ENCODE results near the gene BCAS3.

The BCAS3 gene

DNA sequence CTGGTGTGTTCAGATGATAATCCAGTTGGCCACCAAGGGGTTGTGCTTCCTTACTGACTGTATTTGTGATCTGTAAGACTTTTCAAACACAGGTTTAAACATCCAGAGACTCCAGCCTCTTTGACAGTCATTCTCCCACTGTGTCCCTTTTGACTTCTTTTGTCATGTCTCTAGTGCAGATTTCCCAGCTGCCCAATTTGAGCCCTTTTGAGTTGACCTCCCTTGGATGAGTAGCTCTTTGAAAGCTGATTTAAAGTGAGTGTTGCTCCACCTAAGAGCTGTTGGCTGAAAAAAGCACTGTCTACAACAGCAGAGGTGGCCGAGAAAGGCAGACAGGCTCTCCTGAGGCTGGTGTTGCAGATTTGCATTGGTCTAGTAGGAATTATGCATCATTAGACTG, 533.6 kb downstream of the BCAS3 start:
- DNase-seq, result no peak

DNA sequence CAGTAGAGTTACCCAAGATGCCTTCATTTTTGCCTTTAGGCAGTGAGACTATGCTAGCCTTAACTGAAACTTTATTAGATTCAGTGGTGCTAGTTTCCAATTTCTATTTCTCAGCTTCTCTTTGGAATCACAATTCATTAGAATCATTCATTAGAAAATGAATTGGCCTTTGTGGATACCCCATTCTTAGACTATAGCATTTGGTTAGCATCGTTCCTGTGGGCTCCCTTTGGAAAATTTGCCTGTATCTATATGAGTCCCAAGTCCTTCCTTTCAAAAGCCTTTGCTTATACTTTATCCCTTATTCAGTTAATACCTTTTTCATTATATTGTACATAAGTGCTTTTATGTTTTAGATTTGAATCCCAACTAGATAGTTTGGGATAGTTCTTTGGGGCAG, 535.0 kb downstream of the BCAS3 start:
- no peak for DNase-seq

DNA sequence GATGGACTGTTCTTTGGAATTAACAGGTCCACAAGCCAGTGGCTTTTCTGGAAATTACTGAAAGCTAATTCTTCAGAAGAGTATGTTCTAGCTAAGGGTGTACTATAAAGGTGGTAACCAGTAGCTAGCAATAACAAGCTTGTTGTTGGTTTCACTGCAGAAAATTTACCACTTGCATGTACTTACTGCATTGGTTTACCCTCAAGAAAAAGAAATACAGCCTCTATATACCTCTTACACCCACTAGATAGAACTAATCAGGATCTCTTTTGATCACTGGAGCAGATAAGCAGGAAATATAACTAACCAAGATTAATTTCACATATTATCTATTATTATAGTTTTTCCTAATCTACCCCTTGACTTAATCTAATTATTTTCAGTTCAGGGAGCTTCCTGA, 537.1 kb downstream of the BCAS3 start:
- no peak for DNase-seq

DNA sequence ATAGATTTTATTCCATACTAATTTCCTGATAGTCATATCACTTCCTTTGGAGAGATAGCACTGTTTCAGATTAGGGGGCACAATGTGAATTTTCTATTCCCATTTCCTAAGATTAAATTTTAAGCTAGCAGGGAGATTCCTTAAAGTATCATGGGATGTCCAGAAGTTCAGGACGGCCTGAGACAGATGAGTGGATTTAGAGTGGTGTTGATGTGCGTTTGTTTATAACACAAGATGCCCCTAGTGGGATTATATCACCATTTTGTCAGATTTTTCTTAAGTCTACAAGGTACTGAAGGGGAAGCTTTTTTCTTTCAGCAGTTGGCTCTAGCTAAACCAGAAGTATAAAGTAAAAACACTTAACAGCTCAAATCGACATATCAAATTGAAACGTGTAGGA, 538.4 kb downstream of the BCAS3 start:
- DNase-seq, result no peak

DNA sequence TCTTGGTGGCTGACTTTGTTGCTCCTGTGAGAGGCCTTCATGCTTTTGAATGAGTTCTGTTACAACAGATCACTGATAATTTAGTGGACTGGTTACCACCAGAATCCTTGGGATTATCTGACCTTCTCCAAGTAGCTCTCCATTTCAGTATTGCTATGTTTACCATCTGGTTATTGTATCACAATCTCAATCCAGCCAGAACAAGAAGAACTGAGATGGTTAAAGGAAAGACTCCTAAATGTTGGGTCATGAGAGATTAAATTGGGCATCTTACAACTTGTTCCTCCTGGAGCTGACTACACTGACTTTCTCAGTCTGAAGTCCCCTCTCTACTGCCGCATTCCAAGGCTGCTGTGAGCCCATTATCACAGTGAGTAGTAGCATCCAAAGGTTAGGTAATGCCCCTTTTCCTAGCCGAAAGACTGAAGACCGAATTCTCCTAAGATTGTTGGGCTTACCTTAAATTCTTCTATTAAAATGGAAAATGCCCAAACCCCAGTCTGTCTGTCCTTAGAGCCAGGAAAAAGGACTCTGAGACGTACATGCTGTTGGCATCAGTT, 540.3 kb downstream of the BCAS3 start:
- no peak for DNase-seq

DNA sequence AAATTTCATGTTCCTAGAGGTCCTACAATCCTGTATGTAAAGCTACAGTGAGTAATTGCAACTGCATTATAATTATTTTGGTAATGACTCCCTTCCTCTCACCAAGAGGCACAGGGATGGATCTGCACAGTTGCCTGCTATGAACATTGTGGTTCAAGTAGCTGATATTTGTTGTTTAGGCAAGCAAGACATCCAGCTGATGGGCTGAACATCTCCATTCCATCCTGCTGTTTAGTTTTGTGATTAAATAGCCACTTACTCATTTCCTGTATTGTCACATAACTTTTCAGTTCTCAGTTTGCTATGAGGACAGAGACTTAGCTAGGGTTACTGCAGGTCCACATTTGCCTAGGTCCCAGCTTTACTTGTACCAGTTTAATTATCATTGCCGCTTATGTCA, 540.8 kb downstream of the BCAS3 start:
- DNase-seq, result no peak

DNA sequence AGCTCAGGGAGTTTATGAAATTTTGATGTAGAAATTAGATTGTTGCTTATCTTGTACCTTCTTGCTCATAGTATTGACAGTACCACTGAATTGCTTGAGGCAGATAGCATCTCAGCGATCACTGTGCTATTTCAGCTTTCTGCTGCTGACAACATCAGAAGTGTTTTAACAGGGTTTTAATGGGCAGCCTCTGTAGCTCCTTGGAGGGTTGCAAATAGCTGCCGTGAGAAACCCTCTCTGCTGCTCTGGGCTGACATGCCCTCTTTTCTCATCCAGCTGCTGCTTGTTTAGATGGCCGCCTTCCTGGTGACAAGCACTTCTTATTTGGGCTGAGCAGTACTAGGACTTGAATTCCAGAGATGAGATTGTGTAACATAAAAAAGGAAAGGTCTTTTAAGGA, 541.8 kb downstream of the BCAS3 start:
- DNase-seq, result no peak

DNA sequence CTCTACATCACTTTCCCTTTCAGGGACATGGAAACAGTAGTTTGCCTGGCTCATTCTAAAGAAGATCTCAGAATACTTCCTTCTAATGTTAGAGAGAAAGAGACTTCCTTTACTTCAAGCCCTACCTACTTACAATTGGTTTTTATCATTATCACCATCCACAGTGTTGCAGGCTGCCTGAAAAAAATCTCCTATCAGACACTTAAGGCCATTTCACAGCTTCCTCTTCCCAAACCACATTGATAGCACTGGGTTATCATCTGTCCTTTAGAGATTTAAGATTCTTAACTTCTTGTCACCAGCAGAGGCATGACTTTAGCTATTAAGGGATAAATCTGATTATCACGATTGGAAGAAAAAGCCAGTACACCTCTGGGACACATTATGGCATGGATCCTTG, 543.5 kb downstream of the BCAS3 start:
- DNase-seq, result no peak

DNA sequence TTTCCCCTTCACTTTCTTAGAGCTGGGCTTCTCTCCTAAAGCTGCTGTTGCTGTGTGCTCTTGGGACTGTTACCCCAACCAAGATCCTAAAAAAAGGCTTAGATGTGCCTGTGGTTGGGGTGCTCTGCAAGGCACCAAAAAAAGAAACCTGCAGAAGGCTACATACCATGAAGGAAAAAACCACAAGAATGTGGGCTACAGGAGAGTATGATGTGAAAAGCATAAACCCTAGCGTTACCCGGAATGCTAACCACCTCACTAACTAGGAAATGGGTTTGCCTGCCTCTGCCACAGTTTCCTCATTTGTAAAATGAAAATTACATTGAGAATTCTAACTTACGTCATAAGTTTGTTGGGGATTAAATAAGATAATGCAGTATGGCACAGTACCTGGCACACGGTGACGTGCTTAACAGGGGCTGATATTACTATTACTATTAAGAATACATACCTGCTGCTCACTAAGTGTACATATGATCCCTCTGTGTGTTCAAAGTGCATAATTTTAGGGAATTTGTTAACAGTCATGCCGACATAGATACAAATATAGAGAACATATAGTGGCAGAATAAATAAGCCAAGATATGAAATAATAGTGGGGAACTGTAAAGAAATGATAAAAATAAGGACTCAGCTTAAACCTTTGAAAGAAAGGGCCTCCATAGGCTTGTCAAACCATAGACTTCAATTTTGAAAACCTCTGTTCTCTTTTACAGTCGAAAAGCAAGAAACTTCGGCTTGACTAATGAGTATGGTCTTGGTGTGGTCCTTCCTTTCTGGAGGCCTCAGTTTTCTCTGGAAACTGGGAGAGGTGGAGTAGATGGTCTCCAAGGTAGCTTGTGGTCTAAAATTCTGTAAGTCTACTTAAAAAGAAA, 544.2 kb downstream of the BCAS3 start:
- no peak for DNase-seq

DNA sequence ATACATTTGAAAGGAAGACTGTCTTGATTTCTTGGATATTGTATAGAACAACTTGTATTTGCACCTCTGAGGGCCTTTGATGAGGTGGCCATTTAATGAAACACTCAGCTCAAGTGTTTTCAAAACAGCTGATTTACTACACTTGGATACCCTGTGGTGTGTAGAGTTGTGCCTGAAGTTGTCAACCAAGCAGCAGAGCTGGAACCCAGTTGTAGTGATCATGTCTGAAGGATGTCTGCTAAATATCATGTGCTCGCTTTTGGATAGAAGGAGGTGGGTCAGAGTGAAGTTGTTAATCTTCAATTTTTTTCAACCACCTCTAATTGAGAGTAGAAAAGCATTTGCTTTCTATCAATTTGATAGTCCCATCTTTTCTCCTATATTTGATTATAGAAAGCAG, 546.1 kb downstream of the BCAS3 start:
- DNase-seq, result no peak

DNA sequence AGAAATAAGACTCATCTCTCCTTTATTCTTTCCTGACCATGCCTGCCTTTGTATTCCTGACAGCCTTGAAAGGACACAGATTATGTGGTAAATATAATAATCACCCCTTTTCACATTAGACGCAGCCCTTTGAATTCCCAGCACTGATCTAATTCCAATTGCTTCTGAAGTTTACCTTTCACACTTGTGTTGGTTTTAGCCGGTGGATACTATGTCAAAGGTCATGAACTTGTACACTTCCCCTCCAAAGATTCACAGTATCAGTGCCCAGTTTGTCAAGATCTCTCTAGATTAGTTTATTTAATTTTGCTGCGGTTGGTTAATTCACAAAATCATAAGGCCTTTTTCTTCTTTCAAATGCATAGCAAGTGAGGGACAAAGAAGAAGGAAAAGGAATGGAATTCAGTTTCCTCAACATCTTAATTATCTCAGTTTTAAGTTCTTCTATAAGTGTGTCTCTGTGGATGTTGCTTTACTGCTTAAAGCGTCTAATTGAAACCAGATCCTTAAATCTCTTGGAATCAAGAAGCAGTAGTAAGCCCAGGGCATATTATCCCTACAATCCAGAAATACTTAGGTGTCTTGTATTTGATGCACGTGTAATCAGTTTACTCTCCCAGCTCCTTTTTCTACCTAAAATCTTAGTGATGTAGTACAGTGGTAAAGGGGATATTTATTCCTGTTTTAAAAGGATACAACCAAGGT, 547.7 kb downstream of the BCAS3 start:
- DNase-seq, result no peak

DNA sequence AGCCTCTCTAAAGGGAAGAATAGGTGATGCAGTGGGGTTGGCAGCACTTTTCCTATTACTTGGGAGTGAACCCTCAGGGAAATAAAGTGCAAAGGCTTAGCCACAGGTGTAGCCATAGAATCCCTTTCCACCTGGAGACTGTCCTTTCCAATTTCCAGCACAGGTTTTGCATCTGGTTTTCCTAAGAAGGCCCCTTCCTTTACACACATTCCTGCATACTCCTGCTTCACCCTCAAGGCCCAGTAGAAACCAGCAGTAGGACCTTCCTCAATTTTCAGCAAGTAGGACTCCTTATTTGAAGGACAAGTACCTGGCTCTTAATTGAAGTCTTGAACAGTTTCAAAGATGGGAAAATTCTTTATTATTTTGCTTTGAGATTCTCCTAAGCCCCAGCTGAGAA, 550.2 kb downstream of the BCAS3 start:
- DNase-seq, result no peak

DNA sequence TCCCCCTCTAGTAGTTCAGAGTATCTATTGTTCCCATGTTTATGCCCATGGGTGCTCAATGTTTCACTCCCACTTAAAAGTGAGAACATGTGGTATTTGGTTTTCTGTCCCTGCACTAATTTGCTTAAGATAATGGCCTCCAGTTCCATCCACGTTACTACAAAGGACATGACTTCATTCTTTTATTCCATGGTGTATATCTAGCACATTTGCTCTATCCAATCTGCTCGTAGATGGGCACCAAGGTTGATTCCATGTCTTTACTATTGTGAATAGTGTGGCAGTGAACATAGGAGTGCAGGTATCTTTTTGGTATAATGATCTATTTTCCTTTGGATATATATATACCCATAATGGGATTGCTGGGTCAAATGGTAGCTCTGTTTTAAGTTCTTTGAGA, 552.8 kb downstream of the BCAS3 start:
- DNase-seq, result no peak

DNA sequence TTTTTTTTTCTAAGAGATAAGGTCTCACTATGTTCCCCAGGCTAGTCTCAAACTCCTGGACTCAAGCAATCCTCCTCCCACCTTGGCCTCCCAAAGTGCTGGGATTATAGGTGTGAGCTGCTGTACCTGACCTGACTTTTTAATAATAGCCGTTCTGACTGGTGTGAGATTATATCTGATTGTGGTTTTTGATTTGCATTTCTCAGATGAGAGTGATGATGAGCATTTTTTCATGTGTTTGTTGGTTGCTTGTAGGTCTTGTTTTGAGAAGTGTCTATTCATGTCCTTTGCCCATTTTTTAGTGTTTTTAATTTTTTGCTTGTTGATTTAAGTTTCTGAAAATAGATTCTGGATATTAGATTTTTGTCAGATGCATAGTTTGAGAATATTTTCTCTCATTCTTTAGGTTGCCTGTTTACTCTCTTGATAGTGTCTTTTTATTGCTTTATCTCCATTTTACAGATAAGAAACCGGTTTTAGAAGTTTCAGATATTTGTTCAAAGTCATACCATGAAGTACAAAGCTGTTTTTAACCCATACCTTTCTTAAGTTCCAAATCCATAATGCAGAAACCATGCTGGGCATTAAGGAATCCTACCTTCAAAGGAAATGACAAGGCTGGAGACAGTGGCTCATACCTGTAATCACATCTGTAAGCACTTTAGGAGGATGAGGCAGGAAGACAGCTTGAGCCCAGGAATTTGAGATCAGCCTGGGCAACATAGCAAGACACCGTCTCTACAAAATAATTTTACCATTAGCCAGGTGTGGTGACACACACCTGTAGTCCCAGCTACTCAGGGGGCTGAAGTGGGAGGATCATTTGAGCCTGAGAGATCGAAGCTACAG, 553.5 kb downstream of the BCAS3 start:
- DNase-seq, result no peak

DNA sequence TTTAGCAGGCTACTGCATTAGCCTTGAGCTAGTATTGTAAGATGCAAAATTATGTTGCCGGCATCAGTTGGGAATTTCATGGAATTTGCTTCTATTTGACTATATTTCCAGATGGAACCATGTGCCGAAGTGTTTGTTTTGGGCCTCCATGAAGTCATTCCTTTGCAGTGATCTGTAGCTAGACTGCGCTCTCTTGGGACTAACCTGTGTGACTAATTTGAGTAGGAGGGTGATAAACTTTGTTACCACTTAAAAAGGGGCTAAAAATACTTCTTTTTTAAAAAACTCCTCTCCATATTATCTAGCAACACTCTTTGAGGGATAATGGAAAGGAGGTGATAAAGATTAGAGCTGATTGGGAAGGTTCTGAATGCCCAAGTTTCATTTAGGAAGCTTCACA, 555.2 kb downstream of the BCAS3 start:
- no peak for DNase-seq

DNA sequence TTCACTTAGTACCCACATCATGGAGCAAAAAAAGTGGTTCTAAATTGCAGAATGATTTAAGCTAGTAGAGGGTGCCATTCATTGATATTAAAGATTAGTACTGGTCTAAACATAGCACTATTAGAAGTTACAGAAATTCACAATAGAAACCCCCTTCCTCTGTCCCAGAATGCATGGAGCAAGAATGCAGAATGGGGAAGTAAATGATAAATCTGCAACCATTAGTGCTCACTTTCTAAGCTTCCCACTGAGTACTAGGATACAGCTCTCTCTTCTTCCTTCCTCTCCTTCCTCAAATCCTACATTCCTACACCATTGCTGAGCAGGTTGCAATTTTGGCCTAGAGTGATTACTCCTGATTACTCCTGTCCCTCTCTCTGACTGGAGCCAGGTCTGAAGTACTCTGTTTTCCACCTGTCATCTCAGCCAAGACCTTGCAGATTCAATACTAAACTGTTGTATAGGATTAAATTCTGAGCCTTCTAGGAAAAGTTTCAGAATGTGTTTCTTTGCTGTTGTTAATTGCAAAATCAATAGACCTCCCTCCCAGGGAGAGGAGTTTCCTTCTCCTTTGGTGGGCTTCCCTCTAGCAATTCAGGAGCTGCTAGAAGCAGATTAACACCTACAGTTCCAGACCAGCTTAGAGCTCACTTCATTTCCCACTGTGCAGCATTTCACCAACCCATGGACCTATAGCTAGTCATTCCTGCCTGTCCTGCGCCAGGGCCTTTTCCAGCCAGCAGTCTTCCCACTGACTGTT, 556.5 kb downstream of the BCAS3 start:
- DNase-seq, result no peak

DNA sequence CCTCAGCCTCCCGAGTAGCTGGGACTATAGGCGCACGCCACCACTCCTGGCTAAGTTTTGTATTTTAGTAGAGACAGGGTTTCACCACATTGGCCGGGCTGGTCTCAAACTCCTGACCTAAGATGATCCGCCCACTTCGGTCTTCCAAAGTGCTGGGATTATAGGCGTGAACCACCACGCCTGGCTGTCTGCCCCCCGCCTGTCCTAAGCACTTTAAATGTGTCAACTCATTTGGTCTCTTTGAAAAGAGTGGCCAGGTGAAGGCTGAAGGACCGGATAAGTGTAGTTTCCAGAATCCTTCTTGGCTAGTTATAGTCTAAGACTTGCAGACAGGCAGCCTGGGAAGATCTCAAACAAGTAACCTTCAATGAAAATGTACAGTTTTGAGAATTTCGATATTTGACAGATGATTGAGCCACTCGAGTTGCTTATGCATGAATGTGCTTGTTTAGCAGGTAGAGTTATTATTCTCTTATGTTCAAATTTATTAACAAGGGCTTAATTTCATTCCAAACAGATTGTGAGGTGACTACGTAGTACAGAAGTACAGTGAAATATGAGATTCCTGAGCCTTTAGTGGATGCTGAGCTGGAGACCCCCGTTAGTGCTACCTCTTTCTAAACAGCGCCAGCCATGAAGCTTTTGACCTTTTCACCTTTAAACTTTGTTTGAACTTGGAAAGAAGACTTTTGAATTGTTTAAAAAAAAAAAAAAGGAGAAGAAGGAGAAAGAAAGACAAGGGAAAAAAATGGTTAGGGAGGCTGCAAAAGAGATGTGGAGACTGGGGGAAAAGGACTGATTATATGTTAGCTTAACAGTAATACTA, 557.6 kb downstream of the BCAS3 start:
- peak; percentile 57 for DNase-seq

DNA sequence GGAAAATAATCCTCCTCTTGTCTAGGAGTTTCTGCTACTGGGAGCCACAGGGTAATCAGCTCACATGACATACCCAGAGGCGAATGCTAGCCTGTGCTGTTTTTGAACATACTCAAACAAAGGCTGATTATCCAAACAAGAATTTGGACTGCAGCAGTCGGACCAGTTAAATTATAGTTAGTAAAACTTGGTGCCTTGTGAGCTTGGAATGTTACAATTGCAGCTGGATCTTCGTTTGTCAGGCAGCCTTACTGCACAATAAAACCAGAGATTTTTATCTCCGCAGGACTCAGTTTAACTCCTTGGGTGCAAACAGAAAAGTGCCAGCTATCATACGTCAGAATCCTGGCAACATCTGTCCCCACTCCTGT, 558.2 kb downstream of the BCAS3 start:
- no peak for DNase-seq

DNA sequence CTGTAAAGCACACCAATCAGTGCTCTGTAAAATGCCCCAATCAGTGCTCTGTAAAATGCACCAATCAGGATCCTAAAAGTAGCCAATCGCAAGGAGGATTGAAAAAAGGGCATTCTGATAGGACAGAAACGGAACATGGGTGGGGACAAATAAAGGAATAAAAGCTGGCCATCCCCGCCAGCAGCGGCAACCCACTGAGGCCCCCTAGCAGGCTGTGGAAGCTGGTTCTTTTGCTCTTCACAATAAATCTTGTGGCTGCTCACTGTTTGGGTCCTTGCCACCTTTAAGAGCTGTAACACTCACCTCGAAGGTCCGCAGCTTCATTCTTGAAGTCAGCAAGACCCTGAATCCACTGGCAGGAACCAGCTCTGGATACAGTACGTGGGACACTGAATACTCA, 559.6 kb downstream of the BCAS3 start:
- no peak for DNase-seq

DNA sequence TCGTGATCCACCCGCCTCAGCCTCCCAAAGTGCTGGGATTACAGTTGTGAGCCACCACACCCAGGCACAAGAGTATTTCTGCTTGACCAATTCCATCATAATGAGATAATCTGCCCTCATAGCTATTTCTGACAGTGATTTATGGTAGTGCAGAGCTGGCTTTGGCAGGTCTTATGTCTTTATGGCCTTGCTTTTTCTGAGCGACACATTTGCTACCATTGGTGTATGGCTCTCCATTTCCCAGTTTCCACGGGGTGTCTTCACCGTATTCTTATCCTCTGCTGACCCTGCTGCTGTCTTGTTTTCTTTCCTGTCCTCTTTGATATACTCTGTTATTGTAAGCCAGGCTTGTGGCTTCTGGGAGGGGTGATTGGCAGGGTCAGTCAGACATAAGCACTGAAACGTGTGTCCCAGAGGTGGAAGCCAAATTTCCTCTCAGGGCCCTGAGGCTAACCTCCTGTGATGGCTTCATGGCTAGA, 560.8 kb downstream of the BCAS3 start:
- DNase-seq, result no peak

DNA sequence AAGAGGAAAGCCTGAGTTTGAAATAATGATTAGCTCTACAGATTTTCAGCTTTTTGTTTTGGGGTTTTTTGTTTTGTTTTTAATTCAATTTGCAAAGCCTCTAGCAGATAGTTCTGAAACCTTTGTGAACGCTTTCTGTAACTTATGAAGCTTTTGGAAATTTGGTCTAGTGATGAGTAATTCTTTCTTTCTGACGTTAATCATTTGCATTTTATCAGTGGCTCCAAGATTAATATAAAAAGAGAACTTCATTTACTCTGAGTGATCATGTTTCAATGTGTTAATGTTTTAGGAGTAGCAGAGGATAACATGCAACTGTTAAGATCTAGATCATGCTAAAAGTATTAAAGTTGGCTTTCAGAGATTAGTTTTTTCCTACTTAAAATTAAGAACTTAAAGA, 561.7 kb downstream of the BCAS3 start:
- no peak for DNase-seq

DNA sequence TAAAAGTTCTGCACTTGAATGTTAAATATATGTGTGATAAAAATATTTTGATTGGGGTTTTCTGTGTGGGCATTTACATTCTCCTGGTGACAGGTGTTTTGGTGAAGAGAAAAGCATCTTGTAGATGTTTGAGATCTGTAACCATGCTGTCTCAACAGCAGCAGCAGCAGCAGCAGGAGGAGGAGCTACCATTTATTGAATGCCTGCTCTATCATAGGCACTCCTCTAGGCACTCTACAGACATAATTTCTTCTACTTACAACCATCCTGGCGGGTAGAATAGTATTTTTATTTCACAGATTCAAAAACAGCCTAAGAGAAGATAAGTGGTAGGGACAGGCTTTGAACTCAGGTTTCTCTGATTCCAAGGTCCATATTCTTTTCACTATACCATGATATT, 562.3 kb downstream of the BCAS3 start:
- no peak for DNase-seq
